ENCODE data around the gene DRD3.

The DRD3 gene

GRCh38 chr3:114216186-114216970 is 37.5 kb upstream of the DRD3 start:
- DNase-seq, result no peak
- Histone ChIP-seq H3K36me3 (no peaks in the 10 kb centered on the region), H3K27ac (no peak overlapping the region), H3K9me3 (ENCODE audit: severe bottlenecking) (no peaks in the 10 kb centered on the region), H3K4me3 (ENCODE audit: low read depth, low read length) (no peak overlapping the region), H3K27me3 (ENCODE audit: insufficient read depth, low read depth, severe bottlenecking) (peaks cover 24% of the 10 kb centered on the region)
- no peak for TF ChIP-seq CTCF (IDR thresholded peaks at IDR 0.05; ENCODE audit: low read depth, low read length)

DNA sequence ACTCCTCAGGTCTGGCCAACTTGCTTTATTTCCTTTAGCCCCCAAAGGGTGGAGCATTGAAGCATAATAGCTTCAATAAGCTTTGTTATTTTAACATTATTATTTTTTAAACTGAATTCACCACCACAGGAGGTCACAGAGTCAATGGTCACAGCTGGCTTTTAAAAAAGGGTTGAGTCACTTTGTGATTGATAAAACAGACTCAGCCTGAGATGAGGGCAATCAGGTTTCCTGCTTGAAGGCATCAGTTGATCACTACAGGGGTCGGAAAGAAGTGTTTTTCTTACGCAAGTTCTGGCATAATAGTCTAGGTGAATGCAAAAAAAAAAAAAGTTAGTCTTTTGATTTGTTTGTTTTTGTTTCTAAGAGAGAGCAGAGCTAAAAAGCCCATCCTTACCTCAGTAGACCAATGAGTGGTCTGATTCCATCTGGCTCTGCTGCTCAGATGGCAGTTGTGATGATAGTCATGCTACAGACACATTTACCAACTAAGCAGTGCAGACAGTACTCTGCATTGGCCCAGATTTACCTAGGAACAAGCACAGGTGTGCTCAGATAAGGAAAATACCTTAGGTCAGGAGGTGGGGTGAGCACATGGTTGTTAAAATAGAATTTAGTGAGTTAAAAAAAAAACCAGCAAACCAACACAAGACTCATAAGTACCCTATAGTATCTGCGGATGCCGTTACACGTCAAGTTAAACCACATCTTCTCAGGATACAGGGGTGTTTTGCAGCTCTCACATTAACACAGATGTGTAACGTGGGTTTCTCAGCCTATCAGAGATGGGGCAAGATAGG is 35.9 kb upstream of the DRD3 start:
- no peak for TF ChIP-seq CTCF (IDR thresholded peaks at IDR 0.05; ENCODE audit: low read depth, low read length)
- H3K27me3 ChIP-seq (ENCODE audit: insufficient read depth, low read depth, severe bottlenecking), result peaks cover 21% of the 10 kb centered on the region
- no peak overlapping the region for H3K27ac ChIP-seq
- no peak overlapping the region for H3K4me3 ChIP-seq (ENCODE audit: low read depth, low read length)
- no peaks in the 10 kb centered on the region for H3K9me3 ChIP-seq (ENCODE audit: severe bottlenecking)
- H3K36me3 ChIP-seq, result no peaks in the 10 kb centered on the region
- DNase-seq, result no peak

DNA sequence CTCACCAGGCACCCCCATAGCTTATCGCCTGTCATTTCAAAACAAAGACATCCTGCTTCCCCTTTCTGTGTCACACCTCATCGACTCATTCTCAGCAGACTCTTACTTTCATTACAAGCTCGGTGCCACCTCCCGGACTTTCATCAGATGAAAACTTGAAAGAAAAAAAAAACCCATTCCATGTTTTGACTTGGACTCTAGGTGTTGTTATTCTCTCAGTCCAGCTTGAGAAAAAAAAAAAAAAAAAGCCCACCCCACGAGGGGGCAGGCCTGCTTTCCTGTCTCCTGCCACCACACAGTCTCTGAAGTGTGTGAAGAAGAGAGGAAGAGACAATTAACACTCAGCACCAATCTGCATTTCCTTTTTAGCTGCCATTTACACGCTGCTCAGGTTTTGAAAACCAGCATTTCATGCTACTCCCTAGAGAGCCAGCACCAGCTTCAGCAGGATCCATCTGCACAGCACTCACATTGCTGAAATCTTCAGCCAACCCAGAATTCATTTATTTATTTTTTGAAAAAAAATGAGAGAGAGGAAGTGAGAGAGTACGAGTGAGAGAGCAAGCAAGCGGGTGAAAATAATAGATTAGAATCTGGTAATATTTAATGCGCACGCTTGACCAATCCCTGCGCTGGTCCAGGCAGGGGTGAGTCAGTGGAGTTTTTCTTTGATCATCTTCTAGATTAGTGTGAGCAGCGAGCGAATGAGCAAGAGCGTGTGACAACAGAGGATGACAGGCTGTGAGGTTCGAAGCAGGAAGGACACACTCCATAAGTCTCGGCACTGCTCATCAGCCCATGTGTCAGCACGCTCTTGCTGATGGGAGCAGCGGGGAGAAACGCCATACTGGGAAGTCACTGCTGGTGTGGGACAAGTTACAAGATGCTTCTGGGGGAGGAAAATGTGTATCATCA is 35.0 kb upstream of the DRD3 start:
- Histone ChIP-seq H3K9me3 (ENCODE audit: severe bottlenecking) (no peaks in the 10 kb centered on the region), H3K27ac (no peak overlapping the region), H3K4me3 (ENCODE audit: low read depth, low read length) (no peak overlapping the region), H3K27me3 (ENCODE audit: insufficient read depth, low read depth, severe bottlenecking) (peaks cover 16% of the 10 kb centered on the region), H3K36me3 (no peaks in the 10 kb centered on the region)
- no peak for TF ChIP-seq CTCF (IDR thresholded peaks at IDR 0.05; ENCODE audit: low read depth, low read length)
- DNase-seq, result no peak

GRCh38 chr3:114213292-114213626 is 34.4 kb upstream of the DRD3 start:
- no peak for DNase-seq
- Histone ChIP-seq H3K4me3 (ENCODE audit: low read depth, low read length) (no peak overlapping the region), H3K27ac (no peak overlapping the region)

DNA sequence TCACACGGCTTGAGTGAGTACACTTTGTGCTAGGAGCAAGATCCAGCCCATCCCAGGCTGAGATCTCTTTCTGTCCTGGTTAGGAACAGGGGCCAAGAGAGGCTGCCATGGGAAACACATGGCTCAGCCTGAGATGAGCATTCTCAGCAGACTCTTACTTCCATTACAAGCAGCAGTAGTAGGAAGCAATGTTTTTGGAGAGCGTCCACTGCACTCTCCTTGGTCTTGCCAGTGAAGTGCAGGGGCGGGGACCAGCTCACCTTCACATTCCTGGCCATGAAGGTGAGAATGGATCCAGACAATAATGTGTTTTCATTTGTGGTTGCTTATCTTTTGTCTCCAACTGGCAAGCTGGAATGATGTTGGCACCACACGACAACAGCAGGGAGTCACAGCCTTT is 33.8 kb upstream of the DRD3 start:
- H3K36me3 ChIP-seq, result no peaks in the 10 kb centered on the region
- H3K27me3 ChIP-seq (ENCODE audit: insufficient read depth, low read depth, severe bottlenecking), result peaks cover 7% of the 10 kb centered on the region
- no peaks in the 10 kb centered on the region for H3K9me3 ChIP-seq (ENCODE audit: severe bottlenecking)
- no peak for DNase-seq
- H3K27ac ChIP-seq, result no peak overlapping the region
- H3K4me3 ChIP-seq (ENCODE audit: low read depth, low read length), result no peak overlapping the region
- no peak for TF ChIP-seq CTCF (IDR thresholded peaks at IDR 0.05; ENCODE audit: low read depth, low read length)

More at GRCh38 chr3:114213292-114213626, 34.4 kb upstream of the DRD3 start:
- Histone ChIP-seq H3K9me3 (ENCODE audit: severe bottlenecking) (no peaks in the 10 kb centered on the region), H3K36me3 (no peaks in the 10 kb centered on the region), H3K27me3 (ENCODE audit: insufficient read depth, low read depth, severe bottlenecking) (peaks cover 10% of the 10 kb centered on the region)
- TF ChIP-seq CTCF (IDR thresholded peaks at IDR 0.05; ENCODE audit: low read depth, low read length), result no peak
